Adipocyte (in vitro differentiated cells): ENCODE data around the gene LMAN2L.
A peak's percentile ranks its signal among the peaks of the same experiment; 100 is the strongest.

ENCODE experiments used
- DNase-seq: peaks from one replicate; pipeline ENCODE4 v3.0.0-alpha.2; 2015; ENCODE audit warnings: low read depth
- H3K27me3 ChIP-seq: replicated peaks from 2 replicates; pipeline ENCODE4 v1.7.0; 2013; ENCODE audit warnings: mild to moderate bottlenecking, low read length, moderate library complexity; ENCODE audit not compliant: control insufficient read depth, insufficient read depth
- H3K36me3 ChIP-seq: 2 replicates; pipeline ENCODE4 v1.7.0; 2013; ENCODE audit warnings: low read length, mild to moderate bottlenecking, moderate library complexity; ENCODE audit not compliant: control insufficient read depth, insufficient read depth, severe bottlenecking
- H3K4me1 ChIP-seq: 2 replicates; pipeline ENCODE4 v1.7.0; 2013; ENCODE audit warnings: mild to moderate bottlenecking, low read length, moderate library complexity; ENCODE audit not compliant: control insufficient read depth, insufficient read depth
- H3K4me3 ChIP-seq: 2 replicates; pipeline ENCODE4 v1.7.0; 2013; ENCODE audit warnings: mild to moderate bottlenecking, low read length, moderate library complexity
- H3K9ac ChIP-seq: 2 replicates; pipeline ENCODE4 v1.7.0; 2013; ENCODE audit warnings: mild to moderate bottlenecking, low read length, moderate library complexity
- H3K9me3 ChIP-seq: 2 replicates; pipeline ENCODE4 v1.7.0; 2013; ENCODE audit warnings: mild to moderate bottlenecking, low read length, moderate library complexity; ENCODE audit not compliant: control insufficient read depth

The LMAN2L gene

DNA sequence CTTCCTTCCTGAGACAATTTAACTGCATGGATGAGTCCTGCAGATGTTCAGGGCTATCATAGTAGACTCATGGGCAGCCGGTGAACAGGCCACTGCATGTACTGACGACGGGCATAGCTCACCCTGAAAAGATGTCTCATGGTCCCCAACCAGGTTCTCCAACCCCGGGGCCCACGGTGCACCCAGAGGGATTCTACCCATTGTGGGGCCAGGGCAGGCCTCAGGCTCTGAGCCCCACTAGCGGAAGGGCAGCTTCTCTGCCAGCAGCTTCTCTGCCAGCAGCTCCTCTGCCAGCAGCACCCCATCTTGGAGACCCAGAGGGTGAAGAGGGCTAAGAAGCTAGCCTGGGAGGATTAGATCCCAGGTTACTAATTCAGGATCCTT, 17.6 kb upstream of the LMAN2L start:
- Histone ChIP-seq H3K27me3 (no peaks in the 10 kb centered on the region), H3K36me3 (no peaks in the 10 kb centered on the region), H3K4me1 (peaks cover 15% of the 10 kb centered on the region), H3K4me3 (no peak overlapping the region), H3K9me3 (no peaks in the 10 kb centered on the region), H3K9ac (no peak overlapping the region)
- DNase-seq = no peak

DNA sequence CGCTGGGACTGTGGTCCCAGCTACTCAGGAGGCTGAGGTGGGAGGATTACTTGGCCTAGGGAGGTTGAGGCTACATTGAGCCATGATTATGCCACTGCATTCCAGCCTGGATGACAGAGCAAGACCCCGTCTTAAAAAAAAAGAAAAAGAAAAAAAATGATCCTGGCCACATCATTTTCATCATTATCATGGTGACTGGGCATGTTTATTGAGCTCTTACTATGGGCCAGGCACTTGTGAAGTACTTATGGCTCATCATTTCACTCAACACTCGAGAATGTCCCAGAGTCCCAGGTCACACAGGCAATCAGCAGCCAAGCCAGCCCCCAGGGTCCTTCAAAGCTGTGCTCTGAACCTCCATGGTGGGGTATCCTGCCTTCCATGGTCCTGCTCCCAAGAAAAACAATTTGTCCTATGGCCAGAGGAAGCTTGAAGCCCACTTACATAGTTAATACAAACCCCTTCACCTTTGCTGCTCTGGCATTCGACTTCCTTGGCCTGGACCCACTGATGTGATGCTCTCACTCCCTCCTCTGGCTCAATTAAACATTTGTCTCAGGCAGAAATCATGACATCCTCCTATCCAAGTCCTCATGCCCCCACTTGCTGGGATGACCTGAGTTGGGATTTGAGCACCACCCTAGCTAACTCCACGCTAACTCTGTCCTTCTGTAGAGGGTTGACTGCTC, 17.1 kb upstream of the LMAN2L start:
- Histone ChIP-seq H3K9me3 (no peaks in the 10 kb centered on the region), H3K4me1 (peaks cover 14% of the 10 kb centered on the region), H3K36me3 (no peaks in the 10 kb centered on the region), H3K9ac (no peak overlapping the region), H3K4me3 (no peak overlapping the region), H3K27me3 (no peaks in the 10 kb centered on the region)
- DNase-seq = no peak

DNA sequence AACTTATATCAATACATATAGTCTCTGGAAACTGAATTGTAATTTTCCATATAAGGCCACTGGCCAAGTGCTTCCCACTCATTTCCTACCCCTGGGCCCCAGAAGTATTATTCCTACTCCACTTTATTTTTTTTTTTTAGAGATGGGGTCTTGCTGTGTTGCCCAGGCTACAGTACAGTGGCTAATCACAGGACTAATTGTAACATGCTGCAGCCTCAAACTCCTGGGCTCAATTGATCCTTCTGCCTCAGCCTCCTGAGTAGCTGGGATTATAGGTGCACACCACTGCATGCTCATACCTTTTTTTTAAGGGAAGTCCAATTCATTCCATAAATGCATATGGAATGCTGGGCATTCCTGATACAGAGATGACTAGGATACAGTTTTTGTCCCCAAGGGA, 14.5 kb upstream of the LMAN2L start:
- Histone ChIP-seq H3K9me3 (no peaks in the 10 kb centered on the region), H3K4me1 (no peaks in the 10 kb centered on the region), H3K9ac (no peak overlapping the region), H3K36me3 (no peaks in the 10 kb centered on the region), H3K27me3 (peaks cover 8% of the 10 kb centered on the region), H3K4me3 (no peak overlapping the region)
- no peak for DNase-seq

DNA sequence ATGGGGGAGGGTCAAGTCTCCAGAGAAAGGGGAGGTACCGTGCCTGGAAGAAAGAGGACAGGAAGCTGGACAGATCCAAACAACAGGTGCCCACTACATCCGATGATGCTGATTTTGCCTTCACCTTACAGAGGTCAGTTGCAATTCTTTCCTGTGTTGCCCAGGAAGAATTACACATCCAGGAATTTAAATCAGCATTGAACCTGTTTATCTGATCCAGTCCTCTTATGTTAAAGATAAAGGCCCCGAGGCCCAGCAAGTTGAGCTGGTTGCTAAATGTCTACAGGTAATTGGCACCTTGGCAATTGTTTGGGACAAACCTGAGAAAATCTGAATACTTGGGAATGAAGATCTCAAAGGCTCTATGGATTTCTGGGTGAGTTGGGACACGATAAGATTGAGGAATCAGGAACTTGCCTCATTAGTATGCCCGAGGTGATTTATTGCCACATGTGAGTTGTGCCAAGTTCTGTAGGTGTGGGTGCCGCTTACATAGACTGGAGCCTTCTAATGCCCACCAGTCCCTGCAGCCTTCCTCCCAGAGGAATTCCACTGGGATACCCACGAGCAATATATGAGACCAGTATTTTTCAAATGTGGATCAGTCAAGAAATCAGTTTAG, 13.9 kb upstream of the LMAN2L start:
- Histone ChIP-seq H3K27me3 (peaks cover 8% of the 10 kb centered on the region), H3K9me3 (no peaks in the 10 kb centered on the region), H3K4me3 (no peak overlapping the region), H3K4me1 (no peaks in the 10 kb centered on the region), H3K9ac (no peak overlapping the region), H3K36me3 (no peaks in the 10 kb centered on the region)
- no peak for DNase-seq

DNA sequence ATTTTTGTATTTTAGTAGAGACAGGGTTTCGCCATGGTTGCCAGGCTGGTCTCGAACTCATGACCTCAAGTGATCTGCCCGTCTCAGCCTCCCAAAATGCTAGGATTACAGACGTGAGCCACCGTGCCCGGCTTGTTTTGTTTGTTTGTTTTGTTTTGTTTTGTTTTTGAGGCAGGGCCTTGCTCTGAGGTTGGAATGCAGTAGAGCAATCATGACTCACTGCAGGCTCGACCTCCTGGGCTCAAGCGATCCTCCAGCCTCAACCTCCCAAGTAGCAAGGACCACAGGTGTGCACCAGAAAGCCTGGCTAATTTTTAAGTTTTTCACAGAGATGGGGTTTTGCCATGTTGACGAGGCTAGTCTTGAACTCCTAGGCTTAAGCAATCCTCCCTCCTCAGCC, 11.9 kb upstream of the LMAN2L start:
- peaks cover 12% of the 10 kb centered on the region for H3K4me1 ChIP-seq
- H3K36me3 ChIP-seq = no peaks in the 10 kb centered on the region
- DNase-seq = no peak
- H3K9me3 ChIP-seq = no peaks in the 10 kb centered on the region
- no peak overlapping the region for H3K4me3 ChIP-seq
- H3K27me3 ChIP-seq = peaks cover 8% of the 10 kb centered on the region
- H3K9ac ChIP-seq = no peak overlapping the region

DNA sequence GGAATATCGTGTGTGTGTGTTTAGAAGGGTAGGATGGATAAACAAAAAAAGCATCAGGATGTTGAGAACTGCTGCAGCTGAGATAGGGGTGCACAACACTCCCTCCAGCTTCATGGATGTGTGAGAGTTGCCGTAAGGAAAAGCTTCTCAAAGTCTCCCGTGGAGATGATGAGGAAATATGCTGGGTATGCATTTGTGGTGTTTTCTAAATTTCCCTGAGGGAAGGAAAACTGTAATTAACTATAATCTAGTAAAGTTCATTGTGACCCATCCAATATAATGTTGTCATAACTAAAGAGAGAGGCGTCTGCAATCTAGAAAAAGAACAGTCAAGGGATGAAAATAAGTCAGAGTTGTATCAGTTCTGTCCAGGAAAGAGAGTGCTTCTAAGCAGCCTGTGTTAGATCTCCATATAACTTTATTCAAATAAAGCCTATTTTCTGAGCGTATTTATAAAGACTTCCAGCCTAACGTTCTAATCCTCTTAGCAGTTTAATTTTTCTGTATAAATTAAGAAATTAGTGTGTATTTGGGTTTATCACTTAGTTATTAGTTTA, 7.3 kb upstream of the LMAN2L start:
- H3K9me3 ChIP-seq = no peaks in the 10 kb centered on the region
- peaks cover 8% of the 10 kb centered on the region for H3K27me3 ChIP-seq
- H3K9ac ChIP-seq = no peak overlapping the region
- H3K4me1 ChIP-seq = peaks cover 12% of the 10 kb centered on the region
- peak; percentile 60 for DNase-seq
- H3K36me3 ChIP-seq = no peaks in the 10 kb centered on the region
- H3K4me3 ChIP-seq = no peak overlapping the region

DNA sequence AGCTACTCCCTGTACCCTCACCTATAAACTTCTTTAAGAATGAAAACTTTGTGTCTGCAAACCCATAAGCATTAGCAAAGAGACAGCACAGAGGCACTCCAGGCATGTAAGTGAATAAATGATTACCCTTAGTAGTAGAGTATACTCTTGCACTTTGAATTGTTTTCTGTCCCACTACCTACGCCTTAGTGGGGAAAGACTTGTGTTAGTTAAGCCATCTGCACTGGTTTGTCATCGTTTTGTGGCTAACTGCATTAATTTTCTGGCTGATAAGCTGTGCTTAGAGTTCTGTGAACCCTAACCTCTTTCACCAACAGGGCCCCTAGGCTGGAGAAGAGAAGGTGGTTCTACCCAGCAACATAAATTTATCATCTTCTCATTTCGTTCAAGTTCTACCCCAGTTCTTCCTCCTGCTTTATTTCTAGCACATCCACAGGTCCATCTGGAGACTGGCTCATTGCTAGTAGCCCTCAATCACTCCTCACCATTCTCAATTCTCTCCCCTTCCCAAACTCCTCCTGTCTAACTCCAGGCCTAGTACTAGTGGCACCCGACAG, 710 bp downstream of the LMAN2L start:
- Histone ChIP-seq H3K9me3 (no peaks in the 10 kb centered on the region), H3K4me3 (peak overlapping the region; percentile 96), H3K9ac (peak overlapping the region; percentile 92), H3K36me3 (peaks cover 4% of the 10 kb centered on the region), H3K27me3 (no peaks in the 10 kb centered on the region), H3K4me1 (peaks cover 25% of the 10 kb centered on the region)
- DNase-seq = peak; percentile 8

DNA sequence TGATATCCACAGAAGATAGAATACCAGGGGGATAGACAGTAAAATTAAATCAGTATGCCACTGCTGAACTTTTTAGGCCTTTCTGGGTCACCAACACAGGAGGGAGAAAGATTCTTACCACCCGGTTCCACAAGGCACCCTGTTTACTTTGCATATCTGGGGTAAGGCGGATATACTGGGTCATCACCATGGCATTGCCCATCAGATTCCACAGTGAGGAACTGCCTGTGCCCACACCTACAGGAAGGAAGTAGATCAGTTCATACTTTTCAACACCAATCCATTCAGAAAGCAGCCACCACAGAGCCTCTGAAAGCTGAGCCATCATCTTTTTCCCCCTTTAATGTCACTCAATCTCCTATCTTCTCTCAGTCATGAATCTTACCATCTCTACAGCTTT, 2.0 kb downstream of the LMAN2L start:
- no peak overlapping the region for H3K9ac ChIP-seq
- peaks cover 35% of the 10 kb centered on the region for H3K4me1 ChIP-seq
- no peak overlapping the region for H3K4me3 ChIP-seq
- no peaks in the 10 kb centered on the region for H3K27me3 ChIP-seq
- H3K36me3 ChIP-seq = peaks cover 18% of the 10 kb centered on the region
- DNase-seq = no peak
- no peaks in the 10 kb centered on the region for H3K9me3 ChIP-seq

DNA sequence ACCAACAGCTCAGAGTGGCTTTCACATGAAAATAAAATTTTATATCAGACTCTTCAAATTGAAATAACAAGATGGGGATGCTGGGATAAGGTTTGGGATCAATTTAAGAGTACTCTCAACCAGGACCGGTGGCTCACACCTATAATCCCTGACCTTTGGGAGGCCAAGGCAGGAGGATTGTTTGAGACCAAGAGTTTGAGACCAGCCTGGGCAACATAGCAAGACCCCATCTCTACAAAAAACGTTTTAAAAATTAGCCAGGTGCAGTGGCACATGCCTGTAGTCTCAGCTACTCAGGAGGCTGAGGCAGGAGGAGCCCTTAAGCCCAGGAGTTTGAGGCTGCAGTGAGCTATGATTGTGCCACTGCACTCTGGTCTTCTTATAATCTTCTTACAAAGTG, 2.6 kb downstream of the LMAN2L start:
- peaks cover 21% of the 10 kb centered on the region for H3K36me3 ChIP-seq
- no peaks in the 10 kb centered on the region for H3K9me3 ChIP-seq
- peaks cover 35% of the 10 kb centered on the region for H3K4me1 ChIP-seq
- DNase-seq = no peak
- H3K4me3 ChIP-seq = no peak overlapping the region
- no peak overlapping the region for H3K9ac ChIP-seq
- H3K27me3 ChIP-seq = no peaks in the 10 kb centered on the region

DNA sequence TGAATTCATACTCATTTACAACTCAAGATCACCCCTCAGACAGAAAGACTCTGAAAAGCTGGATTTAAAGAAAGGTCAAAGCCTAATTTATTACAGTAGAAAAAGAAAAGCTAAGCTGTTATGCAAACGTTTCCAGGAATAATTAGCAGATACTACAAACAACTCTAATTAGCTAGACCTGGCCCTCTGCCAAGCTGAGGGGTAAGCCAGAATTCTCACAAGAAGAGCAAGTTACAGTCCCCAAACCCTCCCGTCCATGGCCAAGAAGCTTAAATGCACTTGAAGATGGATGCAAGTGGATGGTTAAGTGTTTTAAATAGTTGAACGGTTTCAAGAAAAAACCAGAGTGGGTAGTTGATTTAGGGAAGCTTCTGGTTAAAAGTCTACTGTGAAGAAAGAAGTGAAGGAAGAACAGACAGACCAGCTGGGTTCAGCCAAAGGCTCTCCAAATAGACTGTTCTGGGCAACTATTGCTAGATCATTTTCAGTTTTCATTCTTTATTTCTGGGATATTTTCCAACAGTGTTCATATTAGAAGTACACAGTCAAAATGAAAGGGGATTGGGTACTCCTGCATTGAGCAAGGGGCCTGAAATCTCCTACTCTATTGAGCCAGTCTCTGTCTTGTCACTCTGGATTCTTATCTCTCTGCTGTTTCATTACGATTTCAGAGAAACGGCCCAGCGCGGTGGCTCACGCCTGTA, 4.8 kb downstream of the LMAN2L start:
- no peaks in the 10 kb centered on the region for H3K9me3 ChIP-seq
- peak; percentile 72 for DNase-seq
- no peak overlapping the region for H3K9ac ChIP-seq
- peaks cover 31% of the 10 kb centered on the region for H3K36me3 ChIP-seq
- H3K4me1 ChIP-seq = peaks cover 41% of the 10 kb centered on the region
- H3K4me3 ChIP-seq = peak overlapping the region; percentile 49
- no peaks in the 10 kb centered on the region for H3K27me3 ChIP-seq

DNA sequence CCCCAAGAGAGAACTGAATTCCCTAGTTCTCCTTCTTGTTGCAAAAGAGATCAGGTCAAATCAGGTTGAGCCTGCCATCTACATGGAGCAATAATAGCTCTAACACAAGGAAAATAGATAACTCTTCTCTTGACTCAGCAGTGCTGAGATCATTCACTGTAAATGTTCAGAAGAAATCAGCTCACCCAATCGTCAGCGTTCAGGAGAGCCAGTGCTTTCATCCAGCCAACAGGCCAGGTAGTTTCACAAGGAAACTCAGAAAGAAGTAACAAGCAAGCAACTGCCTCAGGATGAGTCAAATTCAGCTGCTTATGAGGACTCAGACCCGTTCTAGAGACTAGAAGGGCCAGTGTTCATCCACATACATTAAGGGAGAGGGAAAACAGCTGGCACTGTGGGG, 5.9 kb downstream of the LMAN2L start:
- H3K9ac ChIP-seq = no peak overlapping the region
- H3K4me3 ChIP-seq = no peak overlapping the region
- no peak for DNase-seq
- H3K36me3 ChIP-seq = peaks cover 31% of the 10 kb centered on the region
- no peaks in the 10 kb centered on the region for H3K9me3 ChIP-seq
- peaks cover 44% of the 10 kb centered on the region for H3K4me1 ChIP-seq
- H3K27me3 ChIP-seq = no peaks in the 10 kb centered on the region
